K562 (cell line): ENCODE results near the gene C17orf50. TPM values are rescaled to one million over a fixed set of nuclear protein-coding genes. Genes with fewer than 3 reads are reported as not detected.

Experiments used
- BRF1 ChIP-seq: IDR thresholded peaks from 3 replicates; pipeline ENCODE4 v1.6.1; 2011; ENCODE audit warnings: borderline replicate concordance, mild to moderate bottlenecking; ENCODE audit not compliant: insufficient read length; ENCODE audit errors: extremely low read depth
- CHCHD3 ChIP-seq: fragments of 250-450 bp; sonication (Bioruptor Pico); IDR thresholded peaks from 2 replicates; pipeline ENCODE4 v2.1.2; 2022; ENCODE audit warnings: mild to moderate bottlenecking
- CREB3L1 ChIP-seq: fragments of 450-650 bp; IDR thresholded peaks from 2 replicates; pipeline ENCODE4 v1.6.1; 2014; ENCODE audit warnings: low read depth, mild to moderate bottlenecking, moderate library complexity, borderline replicate concordance
- CREM ChIP-seq: IDR thresholded peaks from 2 replicates; pipeline ENCODE4 v1.6.1; 2014; ENCODE audit warnings: antibody characterized with exemption, low read depth
- GABPA ChIP-seq: fragments of 200-800 bp; sonication (Bioruptor generic); conservative IDR thresholded peaks from 2 replicates; pipeline ENCODE4 v1.6.1; 2016; ENCODE audit warnings: low read depth, missing genetic modification characterization, missing compliant biosample characterization
- GABPB1 ChIP-seq: sonication (generic); formaldehyde crosslinking; IDR thresholded peaks from 2 replicates; pipeline ENCODE4 v1.8.0; 2022; ENCODE audit warnings: mild to moderate bottlenecking, missing genetic modification reagents
- HDAC1 ChIP-seq, 2 experiments: fragments of 450-650 bp; IDR thresholded peaks; 2 replicates each; pipeline ENCODE4 v1.6.1; 2016 to 2017; ENCODE audit warnings: inconsistent platforms in 1 of 2, mild to moderate bottlenecking in 1 of 2, moderate library complexity in 1 of 2
- KAT8 ChIP-seq: fragments of 450-650 bp; IDR thresholded peaks from 2 replicates; pipeline ENCODE4 v1.6.1; 2016; ENCODE audit warnings: low read depth, mild to moderate bottlenecking
- MBD1 ChIP-seq: fragments of 250-450 bp; sonication (Bioruptor Pico); IDR thresholded peaks from 2 replicates; pipeline ENCODE4 v1.8.0; 2022; ENCODE audit warnings: inconsistent platforms
- MCM5 ChIP-seq: fragments of 450-650 bp; IDR thresholded peaks from 2 replicates; pipeline ENCODE4 v1.6.1; 2016; ENCODE audit warnings: low read depth
- MLX ChIP-seq, 2 experiments: fragments of 450-650 bp in 1 of 2; sonication (generic) in 1 of 2; formaldehyde crosslinking; conservative IDR thresholded peaks; 2 replicates each; pipeline versions ENCODE4 v1.4.0 to v1.8.1; 2020 to 2022; ENCODE audit warnings: mild to moderate bottlenecking in 1 of 2, missing genetic modification reagents in 1 of 2
- NCOA2 ChIP-seq, 2 experiments: fragments of 450-650 bp; IDR thresholded peaks; 2 replicates each; pipeline ENCODE4 v1.6.1; 2018; ENCODE audit warnings: mild to moderate bottlenecking in 2 of 2, moderate library complexity in 1 of 2; ENCODE audit not compliant: partially characterized antibody in 2 of 2
- PHF21A ChIP-seq: fragments of 450-650 bp; IDR thresholded peaks from 2 replicates; pipeline ENCODE4 v1.6.1; 2017; ENCODE audit warnings: low read depth, borderline replicate concordance
- PURB ChIP-seq: sonication (generic); formaldehyde crosslinking; IDR thresholded peaks from 2 replicates; pipeline ENCODE4 v1.9.0; 2021; ENCODE audit warnings: low read depth, mild to moderate bottlenecking, missing genetic modification reagents
- RBM39 ChIP-seq: fragments of 200-400 bp; formaldehyde crosslinking; optimal IDR thresholded peaks from 2 replicates; pipeline ENCODE3; 2018; ENCODE audit warnings: low read depth, low read length
- RNF219 ChIP-seq: fragments of 250-450 bp; sonication (Bioruptor Pico); IDR thresholded peaks from 2 replicates; pipeline ENCODE4 v1.5.0; 2022; ENCODE audit warnings: mild to moderate bottlenecking
- SUPT5H ChIP-seq: fragments of 450-650 bp; IDR thresholded peaks from 2 replicates; pipeline ENCODE4 v1.6.1; 2016
- ZBTB7A ChIP-seq: IDR thresholded peaks from 2 replicates; pipeline ENCODE4 v1.6.1; 2011; ENCODE audit warnings: low read depth, mild to moderate bottlenecking, low read length, moderate library complexity, borderline replicate concordance; ENCODE audit not compliant: control insufficient read depth
- ZNF695 ChIP-seq: fragments of 450-650 bp; formaldehyde crosslinking; IDR thresholded peaks from 2 replicates; pipeline ENCODE4 v1.4.0; 2020; ENCODE audit warnings: mild to moderate bottlenecking, moderate library complexity
- ZNF707 ChIP-seq: fragments of 250-450 bp; sonication (Bioruptor Pico); conservative IDR thresholded peaks from 2 replicates; pipeline ENCODE4 v1.8.0; 2022; ENCODE audit warnings: inconsistent platforms, mild to moderate bottlenecking, moderate library complexity
- polyA plus RNA-seq, 8 experiments: library from polyadenylated mRNA; depleted of rRNA in 4 of 8; stranded (reverse) in 5 of 8; unstranded in 3 of 8; fragments of >200 nt; fragmentation: Nextera tagmentation in 2 of 8; fragmentation: Illumina TruSeq in 1 of 8; extraction: Ambion mirVana in 2 of 8; extraction: Trizol in 1 of 8; gene quantifications; 2 replicates each; pipeline versions ENCODE4 v1.2.1 to v1.2.3, GENCODE V29; 2011 to 2014; ENCODE audit warnings: inconsistent platforms in 1 of 8, missing spikeins in 1 of 8
- total RNA-seq, 7 experiments: library from RNA; depleted of rRNA in 6 of 7; stranded (reverse); fragments of >200 nt in 6 of 7; fragmentation: Illumina TruSeq in 2 of 7; extraction: Trizol in 2 of 7; gene quantifications; 2 replicates each; pipeline versions ENCODE4 v1.2.1 to v1.2.3, GENCODE V29; 2011 to 2021; ENCODE audit warnings: low replicate concordance in 1 of 7

C17orf50 gene
- total and polyA plus RNA-seq, 9 of the 15 experiments (the other 6 are each of a cell fraction or from before 2014, with no cell fraction given) = not detected

GRCh38 chr17:35808962-35809854 lies 48.5 kb downstream of the C17orf50 start, which contains the start of gene TAF15 (continued):
- TF ChIP-seq RNF219 (CRISPR knock-in tag) (no peak), ZBTB7A (no peak), KAT8 (no peak), CREB3L1 (0 out of 2 replicates have a peak, but pooled peaks have one; percentile 33), RBM39 (no peak), ZNF695 (no peak), MBD1 (CRISPR knock-in tag) (no peak), SUPT5H (peak; percentile 99), CHCHD3 (CRISPR knock-in tag) (peak; percentile 90), ZNF707 (no peak), MLX (CRISPR knock-in tag; conservative IDR thresholded peaks at IDR 0.05) (peak in 1 of 2 experiments; percentile 75; a peak in 1 of 4 replicates), HDAC1 (IDR thresholded peaks at IDR 0.05) (peak in 1 of 2 experiments; percentile 81; a peak in 2 of 4 replicates), NCOA2 (IDR thresholded peaks at IDR 0.05; ENCODE audit: partially characterized antibody in 2 of 2) (no peak), MCM5 (no peak), GABPA (tag) (peak; percentile 26; the same call in 1 of the 2 replicates), PHF21A (peak; percentile 14), BRF1 (no peak), GABPB1 (peak; percentile 77), CREM (peak; percentile 66), PURB (no peak)
